ENCODE results near the gene WDR88. TPM values are rescaled to one million over a fixed set of nuclear protein-coding genes. Genes with fewer than 3 reads are reported as not detected.
"Not testable (repeated sequence)": the region's sequence is repeated elsewhere in the genome, so short reads cannot be mapped to it uniquely, and the experiment has no call there.

Gene WDR88
- total and polyA plus RNA-seq, 12 donors, result 0.03 to 0.11 TPM; not detected in 10

DNA sequence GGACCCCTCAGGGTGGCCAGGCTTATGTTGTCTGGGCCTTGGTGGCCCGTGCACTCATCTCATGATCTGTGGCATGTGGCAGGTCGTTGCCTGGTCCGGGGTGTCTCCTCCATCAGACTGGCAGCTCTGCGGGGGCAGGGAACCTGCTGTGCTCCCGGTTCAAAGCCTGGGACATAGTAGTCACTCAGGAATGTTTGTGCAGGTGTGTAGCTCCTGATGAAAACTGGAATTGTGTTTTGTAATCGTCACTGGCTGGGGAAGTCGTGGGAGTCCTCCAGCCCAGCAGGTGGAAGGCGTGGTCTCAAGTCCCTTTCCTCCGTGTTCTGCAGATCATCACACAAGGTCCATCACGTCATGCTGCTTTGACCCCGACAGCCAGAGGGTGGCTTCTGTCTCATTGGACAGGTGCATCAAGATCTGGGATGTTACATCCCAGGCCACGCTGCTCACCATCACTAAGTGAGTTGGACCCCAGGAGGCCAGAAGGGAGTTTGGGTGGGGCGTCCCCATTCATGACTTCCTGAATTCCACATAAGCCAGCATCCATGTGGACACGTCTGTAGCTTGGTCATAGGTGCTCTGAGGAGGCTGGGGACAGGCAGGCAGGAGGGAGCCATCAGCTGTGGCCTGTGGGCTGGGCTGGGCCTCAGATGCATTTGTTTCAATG lies 19.1 kb downstream of the WDR88 start:
- no peaks in the 10 kb centered on the region for H3K4me1 ChIP-seq (replicated peaks in 1 of 2)
- H3K9me3 ChIP-seq (replicated peaks in 1 of 3), result no peaks in the 10 kb centered on the region
- no peak for DNase-seq
- WGBS, 4 donors, result 69 to 82% (median 74%) methylated on average over 6 to 14 of the region's 14 CpGs
- intact Hi-C loops (cut with DNase I), result no loop called here
- H3K36me3 ChIP-seq (replicated peaks in 1 of 2), result no peaks in the 10 kb centered on the region
- no peak overlapping the region for H3K27ac ChIP-seq
- no peak for TF ChIP-seq POLR2A (IDR thresholded peaks at IDR 0.05)
- TF ChIP-seq, protein P1, sequence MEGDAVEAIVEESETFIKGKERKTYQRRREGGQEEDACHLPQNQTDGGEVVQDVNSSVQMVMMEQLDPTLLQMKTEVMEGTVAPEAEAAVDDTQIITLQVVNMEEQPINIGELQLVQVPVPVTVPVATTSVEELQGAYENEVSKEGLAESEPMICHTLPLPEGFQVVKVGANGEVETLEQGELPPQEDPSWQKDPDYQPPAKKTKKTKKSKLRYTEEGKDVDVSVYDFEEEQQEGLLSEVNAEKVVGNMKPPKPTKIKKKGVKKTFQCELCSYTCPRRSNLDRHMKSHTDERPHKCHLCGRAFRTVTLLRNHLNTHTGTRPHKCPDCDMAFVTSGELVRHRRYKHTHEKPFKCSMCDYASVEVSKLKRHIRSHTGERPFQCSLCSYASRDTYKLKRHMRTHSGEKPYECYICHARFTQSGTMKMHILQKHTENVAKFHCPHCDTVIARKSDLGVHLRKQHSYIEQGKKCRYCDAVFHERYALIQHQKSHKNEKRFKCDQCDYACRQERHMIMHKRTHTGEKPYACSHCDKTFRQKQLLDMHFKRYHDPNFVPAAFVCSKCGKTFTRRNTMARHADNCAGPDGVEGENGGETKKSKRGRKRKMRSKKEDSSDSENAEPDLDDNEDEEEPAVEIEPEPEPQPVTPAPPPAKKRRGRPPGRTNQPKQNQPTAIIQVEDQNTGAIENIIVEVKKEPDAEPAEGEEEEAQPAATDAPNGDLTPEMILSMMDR (IDR thresholded peaks at IDR 0.05), result no peak
- no peaks in the 10 kb centered on the region for H3K27me3 ChIP-seq
- no peak overlapping the region for H3K4me3 ChIP-seq

DNA sequence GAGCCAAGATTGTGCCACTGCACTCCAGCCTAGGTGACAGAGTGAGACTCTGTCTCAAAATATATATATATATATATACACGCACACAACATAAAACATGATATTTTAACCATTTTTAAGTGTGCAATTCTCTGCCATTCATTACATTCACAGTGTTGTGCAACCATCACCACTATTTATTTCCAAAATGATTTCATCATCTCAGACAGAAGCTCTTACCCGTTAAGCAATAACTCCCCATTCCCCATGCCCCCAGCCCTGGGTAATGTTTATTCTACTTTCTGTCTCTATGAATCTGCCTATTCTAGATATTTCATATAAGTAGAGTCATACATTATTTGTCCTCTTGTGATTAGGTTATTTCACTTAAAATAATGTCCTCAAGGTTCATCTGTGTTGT lies 20.3 kb downstream of the WDR88 start:
- DNase-seq, result no peak
- Histone ChIP-seq H3K27me3 (no peaks in the 10 kb centered on the region), H3K4me3 (no peak overlapping the region), H3K36me3 (replicated peaks in 1 of 2) (no peaks in the 10 kb centered on the region), H3K9me3 (replicated peaks in 1 of 3) (no peaks in the 10 kb centered on the region), H3K4me1 (replicated peaks in 1 of 2) (no peaks in the 10 kb centered on the region), H3K27ac (no peak overlapping the region)
- intact Hi-C loops (cut with DNase I), result no loop called here
- 64 to 80% (median 68%) methylated on average over 2 of the region's 2 CpGs for whole genome bisulfite sequencing, 4 donors
- no peak for TF ChIP-seq POLR2A (IDR thresholded peaks at IDR 0.05)
- TF ChIP-seq, protein P1 (IDR thresholded peaks at IDR 0.05), result no peak

DNA sequence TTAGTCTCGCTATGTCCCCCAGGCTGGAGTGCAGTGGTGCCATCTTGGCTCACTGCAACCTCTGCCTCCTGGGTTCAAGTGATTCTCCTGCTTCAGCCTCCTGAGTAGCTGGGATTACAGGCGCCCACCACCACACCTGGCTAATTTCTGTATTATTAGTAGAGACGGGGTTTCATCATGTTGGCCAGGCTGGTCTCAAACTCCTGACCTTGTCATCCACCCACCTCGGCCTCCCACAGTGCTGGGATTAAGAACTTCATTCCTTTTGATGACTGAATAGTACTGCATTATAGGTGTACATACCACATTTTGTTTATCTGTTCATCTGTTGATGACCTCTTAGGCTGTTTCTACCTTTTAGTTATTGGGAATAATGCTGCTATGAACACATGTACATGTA lies 20.7 kb downstream of the WDR88 start:
- H3K4me3 ChIP-seq; H3K4me1 ChIP-seq (replicated peaks in 1 of 2); intact Hi-C loops (cut with DNase I); H3K27ac ChIP-seq; H3K27me3 ChIP-seq; H3K36me3 ChIP-seq (replicated peaks in 1 of 2); H3K9me3 ChIP-seq (replicated peaks in 1 of 3); DNase-seq: not testable (repeated sequence)
- 76 to 83% (median 80%) methylated on average over 4 of the region's 4 CpGs for WGBS, 4 donors

GRCh38 chr19:33154313-33154712 lies 22.4 kb downstream of the WDR88 start:
- intact Hi-C loops (cut with DNase I); H3K9me3 ChIP-seq (replicated peaks in 1 of 3); H3K4me3 ChIP-seq; H3K27ac ChIP-seq; H3K36me3 ChIP-seq (replicated peaks in 1 of 2); DNase-seq; H3K27me3 ChIP-seq; H3K4me1 ChIP-seq (replicated peaks in 1 of 2): not testable (repeated sequence)
- 73 to 90% (median 79%) methylated on average over 6 of the region's 6 CpGs for WGBS, 4 donors

- TF ChIP-seq POLR2A (IDR thresholded peaks at IDR 0.05), result no peak
- TF ChIP-seq, protein P1 (IDR thresholded peaks at IDR 0.05), result no peak
- DNase-seq, result no peak
- intact Hi-C loops (cut with DNase I), result no loop called here
- Histone ChIP-seq H3K4me1 (replicated peaks in 1 of 2) (no peaks in the 10 kb centered on the region), H3K4me3 (no peak overlapping the region), H3K36me3 (replicated peaks in 1 of 2) (no peaks in the 10 kb centered on the region), H3K9me3 (replicated peaks in 1 of 3) (no peaks in the 10 kb centered on the region), H3K27me3 (no peaks in the 10 kb centered on the region), H3K27ac (no peak overlapping the region)
- 52 to 79% (median 61%) methylated on average over 5 of the region's 5 CpGs for WGBS, 4 donors
Measured at GRCh38 chr19:33156334-33156733, 24.4 kb downstream of the WDR88 start.
